Stimulated activated CD4-positive, alpha-beta T cell treated with anti-CD3 and anti-CD28 coated beads, Interleukin-2, amount 100 ng/mL, for 48 hours (primary cell): ENCODE measurements around the gene BRINP1.

ENCODE experiments used
- DNase-seq, 2 donors: peaks; one replicate each; pipeline ENCODE4 v3.0.0-alpha.2; 2020

The BRINP1 gene

DNA sequence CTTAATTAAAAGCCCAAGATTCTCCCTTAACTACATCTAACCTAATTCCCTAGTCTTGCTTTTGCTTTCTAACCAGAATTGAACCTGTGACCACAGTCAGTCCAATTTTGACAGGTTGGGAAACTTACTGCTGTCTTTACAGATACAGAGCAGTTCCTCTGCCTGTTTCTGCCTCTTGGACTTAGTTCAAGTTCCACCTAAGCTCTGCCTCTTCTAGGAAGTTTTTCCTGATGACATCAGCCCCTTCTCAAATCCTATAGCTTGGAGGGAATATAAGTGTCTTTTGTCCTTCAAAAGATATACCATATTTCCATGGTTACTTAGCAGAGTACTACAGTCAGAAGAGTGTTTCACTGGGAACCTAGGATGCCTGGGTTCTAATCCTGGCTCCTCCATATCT is 31.7 kb downstream of the BRINP1 start:
- DNase-seq = no peak

GRCh38 chr9:119334745-119335144 is 34.5 kb downstream of the BRINP1 start:
- DNase-seq = no peak

DNA sequence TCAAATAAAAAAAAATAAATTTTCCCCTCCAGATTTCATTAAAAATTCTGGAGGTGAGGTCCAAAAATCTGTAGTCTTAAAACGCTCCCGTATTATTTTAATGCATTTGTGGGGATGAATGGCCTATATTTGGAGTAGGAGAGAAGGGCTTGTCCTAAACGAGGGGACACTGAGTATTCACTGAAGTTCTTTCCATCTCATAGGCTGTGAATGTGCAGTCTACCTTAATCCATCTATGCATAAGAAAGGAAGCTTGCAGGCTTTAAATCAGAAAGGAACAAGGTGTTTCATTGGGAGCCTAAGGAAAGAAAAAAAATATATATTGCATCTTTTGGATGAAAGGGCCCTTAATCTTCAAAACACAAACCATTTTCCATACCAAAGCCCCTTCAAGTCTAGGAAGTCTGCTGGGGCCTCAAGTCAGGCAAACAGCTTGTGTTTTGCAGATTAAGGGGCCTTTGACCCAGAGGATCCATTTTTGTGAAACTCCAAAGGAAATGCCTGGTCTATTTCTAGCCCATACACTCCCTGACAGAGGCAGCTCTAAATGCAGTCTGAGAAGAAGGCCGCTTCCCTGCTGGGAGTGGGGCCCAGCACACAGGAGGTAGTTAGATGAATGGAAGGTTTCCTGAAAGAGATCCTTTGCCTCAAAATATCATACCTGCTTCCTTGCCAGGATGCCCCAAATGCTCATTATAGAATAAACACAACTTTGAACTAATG is 35.6 kb downstream of the BRINP1 start:
- no peak for DNase-seq

- no peak for DNase-seq
These were observed 36.7 kb downstream of the BRINP1 start for GRCh38 chr9:119332522-119332921.

DNA sequence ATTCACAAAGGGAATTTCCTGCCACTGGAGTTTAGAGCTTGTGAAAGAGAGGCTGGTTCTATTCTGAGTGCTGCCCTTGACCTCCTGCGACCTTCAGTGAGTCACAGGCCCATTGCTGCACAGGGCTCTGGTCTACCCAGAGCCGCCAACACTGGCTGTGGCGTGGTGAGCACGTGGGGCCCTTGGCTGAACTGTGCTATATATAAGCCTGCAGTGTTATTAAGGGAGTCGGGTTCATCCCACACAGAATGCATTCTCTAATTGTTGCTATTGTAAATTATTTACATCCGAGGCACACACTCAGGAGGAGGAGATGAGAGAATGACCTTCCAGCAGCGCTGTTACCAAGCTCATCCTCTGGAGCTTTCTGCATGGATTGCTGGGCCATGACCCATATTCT is 47.1 kb downstream of the BRINP1 start:
- DNase-seq = no peak

- no peak for DNase-seq
These were observed 50.9 kb downstream of the BRINP1 start for GRCh38 chr9:119318371-119318770.

- DNase-seq = no peak
These were observed 55.4 kb downstream of the BRINP1 start for GRCh38 chr9:119313846-119314245.

DNA sequence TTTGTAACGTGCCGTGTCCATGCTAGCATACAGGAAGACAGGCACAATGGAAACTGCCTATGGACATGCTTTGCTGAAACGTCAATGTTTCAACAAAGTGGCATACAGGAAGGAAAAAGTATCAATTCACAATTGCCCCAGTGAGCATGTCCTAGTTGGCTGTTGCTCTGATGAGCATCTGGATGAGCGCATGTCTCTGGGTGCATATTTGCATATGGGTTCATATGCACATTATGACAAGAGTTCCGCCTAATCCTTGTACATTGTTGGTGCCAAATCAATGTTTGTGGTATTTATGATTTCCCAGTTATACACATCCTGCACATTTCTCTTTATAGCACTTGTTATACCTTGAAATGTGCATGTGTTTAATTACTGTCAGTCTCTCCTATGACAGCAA is 58.5 kb downstream of the BRINP1 start:
- no peak for DNase-seq

GRCh38 chr9:119307471-119307870 is 61.8 kb downstream of the BRINP1 start:
- DNase-seq = no peak

GRCh38 chr9:119304555-119304954 is 64.7 kb downstream of the BRINP1 start:
- no peak for DNase-seq

- DNase-seq = no peak
These were observed 66.1 kb downstream of the BRINP1 start for GRCh38 chr9:119302988-119303698.

DNA sequence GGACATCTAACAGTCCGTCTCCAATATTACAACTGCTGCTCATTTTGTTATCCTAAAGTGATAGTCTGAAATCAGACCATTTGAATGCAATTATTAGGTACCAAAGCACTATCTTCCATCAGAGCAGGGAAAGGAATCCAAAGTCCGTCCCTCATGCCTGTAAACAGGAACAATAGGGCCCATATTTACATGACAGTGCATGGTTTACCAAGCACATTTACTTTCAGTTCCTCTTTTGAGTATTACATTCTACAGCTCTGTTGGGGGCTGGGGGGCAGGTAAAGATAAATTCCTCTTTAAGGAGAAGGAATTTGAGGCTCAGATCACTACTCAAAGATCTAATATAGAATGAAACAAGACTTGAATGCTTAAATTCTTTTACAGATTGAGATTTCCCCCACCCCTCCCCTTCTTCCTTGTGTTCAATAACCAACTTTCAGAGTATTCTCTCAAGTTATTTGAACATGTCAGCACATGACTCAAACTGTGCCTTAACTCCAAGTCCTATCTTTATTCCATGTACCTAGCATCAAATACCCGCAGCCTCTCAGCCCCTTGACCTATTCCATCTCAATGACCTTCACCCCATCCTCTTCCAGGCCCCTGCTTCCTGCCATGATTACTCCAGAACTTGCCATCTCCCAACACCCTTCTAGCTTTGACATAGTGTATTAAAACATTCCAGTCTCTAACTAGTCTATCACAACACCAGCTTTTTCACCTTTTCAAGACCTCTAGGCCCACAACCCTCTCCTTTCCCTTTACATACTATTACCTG is 71.0 kb downstream of the BRINP1 start:
- DNase-seq = no peak

DNA sequence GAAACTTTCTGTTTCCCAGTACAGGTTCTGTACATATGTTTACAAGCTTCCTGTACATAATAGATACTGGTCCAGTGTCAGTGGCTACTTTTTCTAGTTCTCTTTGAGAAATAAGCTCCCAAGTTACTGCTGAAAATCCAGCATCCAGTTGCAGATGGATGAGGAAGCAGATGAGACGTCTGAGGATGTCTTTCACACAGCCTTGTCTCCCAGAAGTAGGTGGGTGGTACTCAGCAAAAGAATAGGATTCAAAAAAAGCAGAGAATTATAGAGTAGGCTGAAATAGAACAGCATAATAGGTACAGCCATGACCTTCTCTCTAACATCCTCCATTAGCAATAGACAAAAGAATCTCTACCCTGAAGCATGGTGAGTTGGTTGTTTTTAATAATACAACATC is 77.7 kb downstream of the BRINP1 start:
- no peak for DNase-seq

DNA sequence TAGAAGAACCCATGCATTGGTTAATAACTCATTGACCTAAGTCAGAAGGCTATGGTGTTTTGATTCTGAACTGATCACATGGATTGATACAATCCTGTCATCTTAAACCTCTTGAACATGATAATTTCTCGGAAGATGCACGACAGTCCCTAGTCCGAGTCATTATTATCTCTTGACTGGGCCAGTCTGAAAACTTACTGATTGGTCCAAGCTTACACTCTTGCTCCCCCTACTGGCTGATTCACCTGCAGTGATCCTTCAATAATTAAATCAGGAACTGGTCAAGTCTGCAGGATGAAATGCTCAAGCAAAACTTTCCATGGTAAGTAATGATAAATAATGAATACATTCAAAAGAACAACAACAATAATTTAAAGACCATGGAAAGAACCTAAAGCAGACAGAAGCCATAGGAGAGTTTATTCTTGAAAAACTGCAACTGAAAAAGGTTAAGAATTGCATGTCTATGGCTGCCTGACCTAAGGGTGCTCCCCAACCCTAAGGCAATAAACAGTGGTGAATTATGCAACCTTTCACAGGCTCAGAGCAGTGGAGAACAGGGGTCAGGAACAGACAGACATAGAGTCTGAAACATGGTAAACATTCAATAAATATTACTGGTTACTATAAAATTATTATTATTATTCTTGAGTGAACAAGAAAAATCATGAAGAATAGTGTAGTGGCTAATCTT is 79.3 kb downstream of the BRINP1 start:
- DNase-seq = peak; percentile 1 to 13

- no peak for DNase-seq
These were observed 84.5 kb downstream of the BRINP1 start for GRCh38 chr9:119284587-119285337.

- no peak for DNase-seq
These were observed 85.1 kb downstream of the BRINP1 start for GRCh38 chr9:119284118-119284517.

DNA sequence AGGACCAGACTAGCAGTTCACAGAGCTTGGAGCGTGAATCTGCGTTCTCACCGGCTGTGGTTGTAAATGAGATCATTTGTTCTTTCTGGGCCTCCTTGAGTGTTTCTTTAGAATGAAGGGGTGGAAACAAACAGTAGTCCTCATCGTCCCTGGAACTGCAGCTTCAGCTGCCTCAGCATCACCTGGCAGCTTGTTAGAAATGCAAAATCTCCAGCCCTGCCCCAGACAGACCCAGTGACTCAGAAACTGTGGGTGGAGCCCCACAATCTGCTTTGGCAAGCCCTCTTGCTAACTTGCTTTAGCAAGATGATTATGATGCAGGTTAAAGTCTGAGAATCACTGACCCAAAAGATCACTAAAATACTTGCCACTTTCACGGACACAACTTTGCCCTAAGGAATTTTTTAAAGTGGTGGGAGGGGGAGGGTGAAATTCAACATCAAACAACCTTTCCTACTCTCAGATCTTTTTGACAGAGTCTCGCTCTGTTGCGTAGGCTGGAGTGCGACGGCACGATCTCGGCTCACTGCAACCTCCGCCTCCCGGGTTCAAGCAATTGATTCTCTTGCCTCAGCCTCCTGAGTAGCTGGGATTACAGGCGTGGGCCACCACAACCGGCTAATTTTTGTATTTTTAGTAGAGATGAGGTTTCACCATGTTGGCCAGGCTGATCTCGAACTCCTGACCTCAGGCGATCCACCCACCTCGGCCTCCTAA is 86.0 kb downstream of the BRINP1 start:
- DNase-seq = no peak

DNA sequence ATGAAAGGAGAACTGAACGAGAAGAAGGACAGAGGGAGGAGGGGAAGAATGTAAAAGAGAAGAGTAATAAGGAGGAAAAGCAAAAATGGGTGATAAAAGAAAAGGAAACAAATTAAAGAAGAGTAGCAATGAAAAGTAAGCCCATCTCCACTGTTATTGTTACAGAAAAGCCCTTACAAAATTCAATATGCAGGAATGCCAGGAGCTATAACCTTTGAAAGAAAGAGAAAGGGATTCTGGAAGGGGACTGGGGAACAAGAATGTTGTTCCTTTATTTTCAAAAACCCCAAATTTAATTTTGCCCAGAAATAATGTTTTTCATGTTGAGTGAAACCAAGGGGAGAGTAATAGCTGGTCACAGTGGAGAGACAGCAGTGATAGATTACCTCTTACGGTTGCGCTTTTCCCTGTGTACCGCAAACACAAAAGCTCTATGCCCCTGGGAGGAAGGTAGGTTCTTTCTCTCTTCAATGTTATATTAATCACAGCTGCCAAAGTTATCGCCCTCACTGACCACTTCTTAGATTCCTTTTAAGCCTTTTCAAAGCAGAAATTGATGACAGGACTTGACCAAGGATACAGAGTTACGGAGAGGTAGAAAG is 86.7 kb downstream of the BRINP1 start:
- DNase-seq = no peak

DNA sequence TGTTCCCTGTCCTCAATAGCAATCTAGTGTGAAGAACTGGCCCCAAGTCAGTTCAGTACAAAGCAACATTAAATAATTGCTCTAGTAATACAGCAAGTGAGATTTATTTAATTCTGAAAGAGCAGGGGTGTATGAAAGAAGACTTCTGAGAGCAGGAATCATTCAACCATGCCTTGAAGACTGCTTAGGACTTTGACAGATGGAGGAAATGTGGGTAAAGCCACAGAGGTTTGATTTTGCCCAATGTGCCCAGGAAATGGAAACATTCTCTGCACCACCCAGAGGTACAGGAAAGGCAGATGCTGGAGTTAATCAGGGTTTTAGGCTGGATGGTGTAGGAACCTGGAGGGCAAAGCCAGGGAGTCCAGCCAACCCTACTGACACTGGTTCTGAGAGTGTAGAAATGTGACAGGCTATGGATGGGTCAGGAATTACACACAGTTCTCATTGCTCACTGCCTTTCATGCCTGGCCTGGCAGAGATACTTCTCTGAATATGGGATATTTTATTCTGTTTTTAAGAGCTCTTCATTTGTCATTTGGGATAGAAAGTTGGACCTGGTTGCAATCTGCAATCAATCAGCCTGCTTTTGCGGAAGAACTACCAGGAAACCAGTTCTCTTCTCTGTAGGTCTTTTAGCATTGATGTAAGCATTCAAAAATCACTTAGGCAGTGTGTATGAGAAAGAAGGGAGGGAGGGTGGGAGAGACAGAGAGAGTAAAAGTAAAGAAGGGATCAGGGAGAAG is 88.3 kb downstream of the BRINP1 start:
- no peak for DNase-seq

GRCh38 chr9:119278171-119278570 is 91.1 kb downstream of the BRINP1 start:
- no peak for DNase-seq
